GM19328 (cell line): ENCODE results near the gene SBK2.
"Not testable (repeated sequence)": the region's sequence is repeated elsewhere in the genome, so short reads cannot be mapped to it uniquely, and the experiment has no call there.

Experiments used
- ATAC-seq: cut with Tn5 transposase; IDR thresholded peaks from one replicate; pipeline ENCODE4 v1.9.1; 2021; ENCODE audit warnings: mild to moderate bottlenecking, moderate library complexity; ENCODE audit not compliant: unreplicated experiment

Gene SBK2

GRCh38 chr19:55536366-55536765, 567 bp downstream of the SBK2 start:
- ATAC-seq, result no peak

GRCh38 chr19:55535965-55536350, 975 bp downstream of the SBK2 start:
- no peak for ATAC-seq

- ATAC-seq, result no peak
These were observed 1.6 kb downstream of the SBK2 start for GRCh38 chr19:55535173-55535964.

- not testable (repeated sequence) for ATAC-seq
These were observed 2.7 kb downstream of the SBK2 start for GRCh38 chr19:55534280-55534679.

- ATAC-seq, result no peak
These were observed 5.9 kb downstream of the SBK2 start for GRCh38 chr19:55530996-55531395.

GRCh38 chr19:55529636-55530234, 7.2 kb downstream of the SBK2 start:
- no peak for ATAC-seq

- ATAC-seq, result no peak
These were observed 8.7 kb downstream of the SBK2 start for GRCh38 chr19:55528030-55528803.

- ATAC-seq, result no peak
These were observed 9.5 kb downstream of the SBK2 start for GRCh38 chr19:55527197-55528029.

GRCh38 chr19:55526216-55527196, 10.4 kb downstream of the SBK2 start:
- ATAC-seq, result no peak

- no peak for ATAC-seq
These were observed 11.4 kb downstream of the SBK2 start for GRCh38 chr19:55525289-55526101.

- no peak for ATAC-seq
These were observed 16.1 kb downstream of the SBK2 start for GRCh38 chr19:55520691-55521292.

- no peak for ATAC-seq
These were observed 17.3 kb downstream of the SBK2 start for GRCh38 chr19:55519451-55520311.

GRCh38 chr19:55516878-55517620, 19.9 kb downstream of the SBK2 start:
- peak; percentile 96 for ATAC-seq

GRCh38 chr19:55508120-55508519, 28.8 kb downstream of the SBK2 start:
- ATAC-seq, result no peak

- no peak for ATAC-seq
These were observed 32.0 kb downstream of the SBK2 start for GRCh38 chr19:55504981-55505380.

GRCh38 chr19:55504252-55504603, 32.7 kb downstream of the SBK2 start:
- no peak for ATAC-seq
